OCI-LY3 (cell line): ENCODE results near the gene UGT2B7.

Experiments used
- EZH2phosphoT487 ChIP-seq: fragments of 200-600 bp; shearing (Covaris generic); IDR thresholded peaks from 2 replicates; pipeline ENCODE4 v1.6.1; 2018; ENCODE audit warnings: antibody characterized with exemption, mixed run types, low read depth
- TF ChIP-seq, protein P1 (sequence below): fragments of 200-600, 300-600 bp; sonication (generic); IDR thresholded peaks from 2 replicates; pipeline ENCODE4 v1.5.1; 2014; ENCODE audit warnings: antibody characterized with exemption, low read length, low read depth

DNA sequence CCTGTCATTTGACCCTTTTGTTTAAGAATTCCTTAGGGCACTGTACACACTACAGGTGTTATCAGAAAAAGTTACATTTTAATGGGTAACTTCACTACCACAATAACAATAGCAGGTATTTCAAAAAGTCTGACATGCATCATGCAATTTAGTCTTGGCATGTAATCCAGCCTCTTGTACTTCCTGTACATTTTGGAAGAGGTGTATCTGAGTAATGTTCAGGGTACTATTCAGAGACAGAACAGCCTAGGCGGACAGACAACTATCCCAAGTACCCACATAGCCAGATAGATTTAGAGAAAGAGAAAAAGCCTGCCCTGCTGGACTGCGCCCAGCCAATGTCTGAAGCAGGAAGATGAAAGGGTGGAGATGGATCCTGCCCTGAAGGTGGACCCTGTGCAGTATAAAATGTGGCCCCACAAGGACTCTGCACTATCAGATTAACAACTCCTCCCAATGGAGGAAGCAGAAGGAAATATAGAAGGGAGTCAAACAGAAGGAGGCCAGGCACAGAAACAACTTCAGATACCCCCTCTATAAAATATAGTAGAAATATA lies 8.5 kb downstream of the UGT2B7 start:
- TF ChIP-seq, protein P1, sequence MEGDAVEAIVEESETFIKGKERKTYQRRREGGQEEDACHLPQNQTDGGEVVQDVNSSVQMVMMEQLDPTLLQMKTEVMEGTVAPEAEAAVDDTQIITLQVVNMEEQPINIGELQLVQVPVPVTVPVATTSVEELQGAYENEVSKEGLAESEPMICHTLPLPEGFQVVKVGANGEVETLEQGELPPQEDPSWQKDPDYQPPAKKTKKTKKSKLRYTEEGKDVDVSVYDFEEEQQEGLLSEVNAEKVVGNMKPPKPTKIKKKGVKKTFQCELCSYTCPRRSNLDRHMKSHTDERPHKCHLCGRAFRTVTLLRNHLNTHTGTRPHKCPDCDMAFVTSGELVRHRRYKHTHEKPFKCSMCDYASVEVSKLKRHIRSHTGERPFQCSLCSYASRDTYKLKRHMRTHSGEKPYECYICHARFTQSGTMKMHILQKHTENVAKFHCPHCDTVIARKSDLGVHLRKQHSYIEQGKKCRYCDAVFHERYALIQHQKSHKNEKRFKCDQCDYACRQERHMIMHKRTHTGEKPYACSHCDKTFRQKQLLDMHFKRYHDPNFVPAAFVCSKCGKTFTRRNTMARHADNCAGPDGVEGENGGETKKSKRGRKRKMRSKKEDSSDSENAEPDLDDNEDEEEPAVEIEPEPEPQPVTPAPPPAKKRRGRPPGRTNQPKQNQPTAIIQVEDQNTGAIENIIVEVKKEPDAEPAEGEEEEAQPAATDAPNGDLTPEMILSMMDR: no peak
- TF ChIP-seq EZH2phosphoT487: no peak
